MM.1S (cell line): Measurements from ENCODE around the gene DUSP7.

ENCODE experiments used
- CTCF ChIP-seq: fragments of 300-600 bp; sonication (generic); IDR thresholded peaks from 2 replicates; pipeline ENCODE4 v1.5.1; 2016; ENCODE audit warnings: antibody characterized with exemption, low read length, mixed read lengths
- EZH2 ChIP-seq: fragments of 300-600 bp; sonication (generic); optimal IDR thresholded peaks from 2 replicates; pipeline ENCODE3; 2017; ENCODE audit warnings: low read depth, mild to moderate bottlenecking, antibody characterized with exemption, low read length, mixed read lengths

GRCh38 chr3:52049503-52049902 lies 6.9 kb downstream of the DUSP7 start:
- TF ChIP-seq CTCF = no peak
- no peak for TF ChIP-seq EZH2
